PFSK-1 (cell line): ENCODE measurements around the gene PCDHGA1.

Experiments
- POLR2AphosphoS5 ChIP-seq: IDR thresholded peaks from 2 replicates; pipeline ENCODE4 v1.6.1; 2012; ENCODE audit warnings: low read depth, mild to moderate bottlenecking, control low read depth, low read length, moderate library complexity
- SIN3A ChIP-seq: IDR thresholded peaks from 2 replicates; pipeline ENCODE4 v1.6.1; 2012; ENCODE audit warnings: mild to moderate bottlenecking, low read length, moderate library complexity, borderline replicate concordance; ENCODE audit not compliant: insufficient read depth
- TF ChIP-seq, protein P1 (sequence below), 2 experiments: IDR thresholded peaks; 2 replicates each; pipeline versions ENCODE4 v1.6.1 to v1.8.0; 2011 to 2012; ENCODE audit warnings: low read depth in 2 of 2, low read length in 2 of 2, control low read depth in 1 of 2, inconsistent platforms in 1 of 2, mild to moderate bottlenecking in 1 of 2, moderate library complexity in 1 of 2; ENCODE audit not compliant: insufficient read depth in 1 of 2

DNA sequence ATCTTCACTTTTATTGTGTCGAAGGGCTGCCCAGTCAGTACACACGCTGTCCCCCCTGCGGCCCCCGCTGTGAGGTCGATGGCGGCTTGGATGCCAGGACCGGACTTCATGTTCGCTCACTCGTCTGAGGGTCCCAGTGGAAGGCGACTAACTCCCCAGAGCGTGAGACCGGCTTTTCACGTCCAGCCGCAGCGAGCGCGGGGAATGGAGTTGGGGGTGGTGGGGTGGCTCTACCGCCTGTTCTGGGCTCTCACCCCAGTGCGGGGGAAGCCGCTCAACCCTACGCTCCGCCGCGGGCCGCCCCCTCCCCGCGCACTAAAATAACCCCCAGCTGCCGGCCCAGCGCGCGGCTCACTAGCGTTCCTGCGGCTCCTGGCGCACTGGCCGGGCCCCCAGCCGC is 26.6 kb upstream of the PCDHGA1 start, which contains the start of gene SLC25A2:
- TF ChIP-seq POLR2AphosphoS5 (no peak), SIN3A (no peak)
- TF ChIP-seq, protein P1, sequence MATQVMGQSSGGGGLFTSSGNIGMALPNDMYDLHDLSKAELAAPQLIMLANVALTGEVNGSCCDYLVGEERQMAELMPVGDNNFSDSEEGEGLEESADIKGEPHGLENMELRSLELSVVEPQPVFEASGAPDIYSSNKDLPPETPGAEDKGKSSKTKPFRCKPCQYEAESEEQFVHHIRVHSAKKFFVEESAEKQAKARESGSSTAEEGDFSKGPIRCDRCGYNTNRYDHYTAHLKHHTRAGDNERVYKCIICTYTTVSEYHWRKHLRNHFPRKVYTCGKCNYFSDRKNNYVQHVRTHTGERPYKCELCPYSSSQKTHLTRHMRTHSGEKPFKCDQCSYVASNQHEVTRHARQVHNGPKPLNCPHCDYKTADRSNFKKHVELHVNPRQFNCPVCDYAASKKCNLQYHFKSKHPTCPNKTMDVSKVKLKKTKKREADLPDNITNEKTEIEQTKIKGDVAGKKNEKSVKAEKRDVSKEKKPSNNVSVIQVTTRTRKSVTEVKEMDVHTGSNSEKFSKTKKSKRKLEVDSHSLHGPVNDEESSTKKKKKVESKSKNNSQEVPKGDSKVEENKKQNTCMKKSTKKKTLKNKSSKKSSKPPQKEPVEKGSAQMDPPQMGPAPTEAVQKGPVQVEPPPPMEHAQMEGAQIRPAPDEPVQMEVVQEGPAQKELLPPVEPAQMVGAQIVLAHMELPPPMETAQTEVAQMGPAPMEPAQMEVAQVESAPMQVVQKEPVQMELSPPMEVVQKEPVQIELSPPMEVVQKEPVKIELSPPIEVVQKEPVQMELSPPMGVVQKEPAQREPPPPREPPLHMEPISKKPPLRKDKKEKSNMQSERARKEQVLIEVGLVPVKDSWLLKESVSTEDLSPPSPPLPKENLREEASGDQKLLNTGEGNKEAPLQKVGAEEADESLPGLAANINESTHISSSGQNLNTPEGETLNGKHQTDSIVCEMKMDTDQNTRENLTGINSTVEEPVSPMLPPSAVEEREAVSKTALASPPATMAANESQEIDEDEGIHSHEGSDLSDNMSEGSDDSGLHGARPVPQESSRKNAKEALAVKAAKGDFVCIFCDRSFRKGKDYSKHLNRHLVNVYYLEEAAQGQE (IDR thresholded peaks at IDR 0.05; ENCODE audit: insufficient read depth in 1 of 2, low read depth in 2 of 2, low read length in 2 of 2) = no peak
